Kidney (tissue), 14 donors: ENCODE results near the gene TP53AIP1. TPM values are rescaled to one million over a fixed set of nuclear protein-coding genes. Genes with fewer than 3 reads are reported as not detected.
A peak's percentile ranks its signal among the peaks of the same experiment; 100 is the strongest.

Experiments used
- DNase-seq, 5 donors: peaks; one replicate each; pipeline ENCODE4 v3.0.0-alpha.2; 2013 to 2020
- FAIRE-seq: peaks from 2 replicates; lab custom pipeline; 2012; peaks lifted over from hg19 to GRCh38; lab: Jason Lieb, UNC
- H3K27ac ChIP-seq, 2 donors: one replicate each; pipeline ENCODE4 v1.7.0; 2013; ENCODE audit warnings: low read depth in 2 of 2, low read length in 2 of 2, inconsistent platforms in 1 of 2
- H3K27me3 ChIP-seq: one replicate; pipeline ENCODE4 v1.7.1; 2013; ENCODE audit warnings: low read length, inconsistent platforms; ENCODE audit not compliant: control insufficient read depth, insufficient read depth
- H3K36me3 ChIP-seq, 3 donors: one replicate each; pipeline versions ENCODE4 v1.7.0 to v1.7.1; 2013; ENCODE audit warnings: low read length in 3 of 3, control low read depth in 1 of 3, inconsistent platforms in 1 of 3; ENCODE audit not compliant: insufficient read depth in 3 of 3, control insufficient read depth in 2 of 3
- H3K4me1 ChIP-seq, 3 donors: one replicate each; pipeline versions ENCODE4 v1.7.0 to v1.7.1; 2013; ENCODE audit warnings: low read length in 3 of 3, inconsistent platforms in 1 of 3, low read depth in 1 of 3; ENCODE audit not compliant: control insufficient read depth in 2 of 3, insufficient read depth in 2 of 3
- H3K4me3 ChIP-seq, 3 donors: one replicate each; pipeline versions ENCODE4 v1.7.0 to v1.8.1; 2013; ENCODE audit warnings: low read length in 3 of 3, control low read depth in 1 of 3, inconsistent platforms in 1 of 3
- H3K9ac ChIP-seq, 3 donors: one replicate each; pipeline versions ENCODE4 v1.7.0 to v1.7.1; 2013; ENCODE audit warnings: low read length in 3 of 3, control low read depth in 1 of 3, inconsistent platforms in 1 of 3
- H3K9me3 ChIP-seq, 3 donors: one replicate each; pipeline versions ENCODE4 v1.7.0 to v1.7.1; 2013; ENCODE audit warnings: low read length in 3 of 3, control low read depth in 1 of 3, inconsistent platforms in 1 of 3; ENCODE audit not compliant: control insufficient read depth in 2 of 3, insufficient read depth in 1 of 3
- CTCF ChIP-seq: IDR thresholded peaks from 3 replicates; pipeline ENCODE4 v1.5.1; 2012; ENCODE audit warnings: mild to moderate bottlenecking, moderate library complexity, borderline replicate concordance; ENCODE audit not compliant: insufficient read depth; ENCODE audit errors: extremely low read depth
- intact Hi-C: fragments of 100-400 bp; cut with DNase I; formaldehyde crosslinking; loops from one replicate; pipeline ENCODE4 v1.11.1; 2022
- polyA plus RNA-seq: library from polyadenylated mRNA; stranded (reverse); fragments of 350-450 nt; fragmentation: Illumina TruSeq; extraction: RNeasy Lipid Tissue Mini Kit (QIAGEN cat#74804); gene quantifications from one replicate; pipeline ENCODE4 v1.2.3, GENCODE V29; 2014; ENCODE audit warnings: low read depth, low replicate concordance; ENCODE audit not compliant: insufficient read depth
- total RNA-seq: library from RNA; stranded (reverse); fragmentation: NEBNext Ultra II Directional; extraction: Animal tissue kit (Norgen Biotek cat#: 25700); gene quantifications from one replicate; pipeline ENCODE4 v1.2.1, GENCODE V29; 2021
- donor health status: control.
- donor health status: control.
- donor health status: control.
- donor health status: control.
- donor health status: control.
- donor health status: DM: yes; HTN: yes; CAD: no.
- donor health status: Normal renal cell carcinoma (clear cell type).

TP53AIP1 gene
- total and polyA plus RNA-seq, 2 donors from 2014 or later = 0.82 to 5.3 TPM

GRCh38 chr11:128931066-128931465, 11.6 kb downstream of the TP53AIP1 start:
- intact Hi-C loops = no loop called here
- Histone ChIP-seq H3K36me3 (no peaks in the 10 kb centered on the region), H3K4me3 (no peak overlapping the region), H3K9ac (no peak overlapping the region), H3K9me3 (no peaks in the 10 kb centered on the region), H3K4me1 (peaks cover 0 to 2% (median 0%) of the 10 kb centered on the region in 3 donors), H3K27me3 (no peaks in the 10 kb centered on the region), H3K27ac (no peak overlapping the region)
- TF ChIP-seq CTCF = no peak
- FAIRE-seq (no peak), DNase-seq (no peak)

GRCh38 chr11:128929991-128930390, 12.7 kb downstream of the TP53AIP1 start:
- intact Hi-C loops = no loop called here
- TF ChIP-seq CTCF = no peak
- Histone ChIP-seq H3K9ac (no peak overlapping the region), H3K27me3 (no peaks in the 10 kb centered on the region), H3K4me3 (no peak overlapping the region), H3K36me3 (no peaks in the 10 kb centered on the region), H3K4me1 (peaks cover 0 to under 1% (median 0%) of the 10 kb centered on the region in 3 donors), H3K27ac (no peak overlapping the region), H3K9me3 (no peaks in the 10 kb centered on the region)
- no peak for FAIRE-seq
- DNase-seq = no peak

- Histone ChIP-seq H3K36me3 (no peaks in the 10 kb centered on the region), H3K9ac (no peak overlapping the region), H3K4me1 (peaks cover 0 to 4% (median 0%) of the 10 kb centered on the region in 3 donors), H3K9me3 (no peaks in the 10 kb centered on the region), H3K4me3 (no peak overlapping the region), H3K27ac (no peak overlapping the region), H3K27me3 (no peaks in the 10 kb centered on the region)
- FAIRE-seq = no peak
- no peak for TF ChIP-seq CTCF
- intact Hi-C loops = no loop called here
- DNase-seq = peak in 1 of 5 donors; percentile 32
Observed at GRCh38 chr11:128929468-128929867, 13.2 kb downstream of the TP53AIP1 start.

- DNase-seq (no peak), FAIRE-seq (no peak)
- intact Hi-C loops = no loop called here
- H3K27me3 ChIP-seq = no peaks in the 10 kb centered on the region
- H3K27ac ChIP-seq = no peak overlapping the region
- no peak overlapping the region for H3K4me3 ChIP-seq
- H3K36me3 ChIP-seq = no peaks in the 10 kb centered on the region
- H3K4me1 ChIP-seq = peaks cover 0 to 4% (median 0%) of the 10 kb centered on the region in 3 donors
- TF ChIP-seq CTCF = no peak
- no peaks in the 10 kb centered on the region for H3K9me3 ChIP-seq
- no peak overlapping the region for H3K9ac ChIP-seq
Observed at GRCh38 chr11:128928400-128928799, 14.3 kb downstream of the TP53AIP1 start.
